Upper lobe of left lung (tissue), 6 donors: ENCODE measurements around the gene CUEDC2. TPM values are rescaled to one million over a fixed set of nuclear protein-coding genes. Genes with fewer than 3 reads are reported as not detected.

Experiments used
- ATAC-seq, 2 donors: fragments of 200-7000 bp; cut with Tn5 transposase; one replicate each; pipeline ENCODE4 v1.9.1; 2022; ENCODE audit warnings: mild to moderate bottlenecking in 2 of 2, moderate library complexity in 2 of 2; ENCODE audit not compliant: low FRiP score in 2 of 2
- DNase-seq, 2 donors: peaks; one replicate each; pipeline ENCODE4 v3.0.0-alpha.2; 2019 to 2020
- H3K27ac ChIP-seq, 4 donors: fragments of 200-600 bp; sonication (generic); one replicate each; pipeline ENCODE4 v1.5.1; 2016 to 2019
- H3K27me3 ChIP-seq, 4 donors: fragments of 200-600 bp; sonication (generic); one replicate each; pipeline ENCODE4 v1.5.1; 2017 to 2019
- H3K36me3 ChIP-seq, 4 donors: fragments of 200-600 bp; sonication (generic); one replicate each; pipeline ENCODE4 v1.5.1; 2016 to 2019
- H3K4me1 ChIP-seq, 4 donors: fragments of 200-600 bp; sonication (generic); one replicate each; pipeline ENCODE4 v1.5.1; 2018 to 2019
- H3K4me3 ChIP-seq, 4 donors: fragments of 200-600 bp; sonication (generic); one replicate each; pipeline ENCODE4 v1.5.1; 2017 to 2019; ENCODE audit warnings: mild to moderate bottlenecking in 2 of 4, moderate library complexity in 1 of 4
- H3K9me3 ChIP-seq, 4 donors: fragments of 200-600 bp; sonication (generic); one replicate each; pipeline ENCODE4 v1.5.1; 2018 to 2019
- EP300 ChIP-seq, 4 donors: sonication (generic); formaldehyde crosslinking; IDR thresholded peaks; one replicate each; pipeline ENCODE4 v1.5.1; 2017; ENCODE audit warnings: antibody characterized with exemption in 4 of 4, control low read depth in 2 of 4
- POLR2A ChIP-seq, 4 donors: fragments of 450-650 bp; IDR thresholded peaks; one replicate each; pipeline ENCODE4 v1.5.1; 2016 to 2017; ENCODE audit warnings: antibody characterized with exemption in 4 of 4, mild to moderate bottlenecking in 2 of 4
- POLR2AphosphoS5 ChIP-seq, 2 donors: sonication (generic); formaldehyde crosslinking; IDR thresholded peaks; one replicate each; pipeline ENCODE4 v1.5.1; 2017; ENCODE audit warnings: antibody characterized with exemption in 2 of 2
- WGBS, 2 donors: methylation state at CpG; one replicate each; pipeline ENCODE4 v1.1.5; 2017 to 2018; 5-methylcytosine and 5-hydroxymethylcytosine counted together
- total RNA-seq, 6 donors: library from RNA; depleted of rRNA in 4 of 6; stranded (reverse); fragments of >200 nt in 4 of 6; gene quantifications; one replicate each; pipeline versions ENCODE4 v1.1.0 to v1.2.1, GENCODE V29; 2016 to 2021
- TF ChIP-seq, protein P1 (sequence below), 6 experiments: fragments of 450-650 bp in 4 of 6; fragments of 200-600 bp in 2 of 6; sonication (generic) in 2 of 6; IDR thresholded peaks; one replicate each; pipeline ENCODE4 v1.5.1; 2016 to 2019; ENCODE audit warnings: antibody characterized with exemption in 6 of 6
- donor health status: DM: no; HTN: no; CAD: no; lungs with moderate emphysema.
- donor health status: DM: no; HTN: yes; CAD: no; lungs with severe emphysema.

CUEDC2 gene
- total RNA-seq, 6 donors from 2014 or later, result 33.1 to 67.1 (median 46.5) TPM

DNA sequence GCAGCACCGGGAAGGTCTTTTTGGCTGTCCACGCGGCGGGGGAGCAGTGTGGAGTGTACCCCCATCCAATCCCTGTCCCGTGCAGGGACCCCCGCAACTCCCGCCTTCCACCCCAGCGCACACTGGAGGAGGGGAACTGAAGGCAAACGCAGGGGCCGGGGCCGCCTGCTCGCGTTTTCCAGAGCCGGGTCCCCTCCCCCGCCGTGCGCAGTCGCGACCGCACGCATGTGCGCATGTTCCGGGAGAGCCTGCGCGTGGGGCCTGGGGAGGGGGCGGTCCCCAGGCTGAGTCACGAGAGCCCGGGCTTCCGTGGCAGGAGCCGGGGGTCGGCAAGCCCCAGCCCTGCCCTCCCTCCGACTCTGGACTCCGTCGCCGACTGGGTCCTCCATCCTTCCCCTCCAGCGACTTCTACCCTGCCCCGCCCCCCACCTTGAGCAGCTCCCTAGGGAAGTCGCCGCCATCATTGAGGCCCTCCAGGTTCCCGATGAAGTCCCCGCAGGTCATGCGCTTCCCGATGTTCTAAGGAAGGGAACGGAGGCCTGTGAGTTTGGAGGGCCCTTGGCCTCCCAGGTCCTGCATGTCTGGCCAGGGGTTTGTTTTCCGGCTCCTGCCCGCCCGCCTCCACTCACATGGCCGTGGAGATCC lies 21.8 kb downstream of the CUEDC2 start:
- Histone ChIP-seq H3K4me1 (peaks cover 15 to 25% (median 19%) of the 10 kb centered on the region in 4 donors), H3K36me3 (no peaks in the 10 kb centered on the region), H3K27me3 (peaks cover 0 to 47% (median 25%) of the 10 kb centered on the region in 4 donors), H3K9me3 (no peaks in the 10 kb centered on the region), H3K4me3 (peak overlapping the region in 3 of 4 donors; percentile 3 to 31 (median 20)), H3K27ac (no peak overlapping the region)
- ATAC-seq (no peak), DNase-seq (peak in 1 of 2 donors; percentile 83)
- TF ChIP-seq POLR2AphosphoS5 (IDR thresholded peaks at IDR 0.05), result no peak
- no peak for TF ChIP-seq EP300 (IDR thresholded peaks at IDR 0.05)
- TF ChIP-seq, protein P1, sequence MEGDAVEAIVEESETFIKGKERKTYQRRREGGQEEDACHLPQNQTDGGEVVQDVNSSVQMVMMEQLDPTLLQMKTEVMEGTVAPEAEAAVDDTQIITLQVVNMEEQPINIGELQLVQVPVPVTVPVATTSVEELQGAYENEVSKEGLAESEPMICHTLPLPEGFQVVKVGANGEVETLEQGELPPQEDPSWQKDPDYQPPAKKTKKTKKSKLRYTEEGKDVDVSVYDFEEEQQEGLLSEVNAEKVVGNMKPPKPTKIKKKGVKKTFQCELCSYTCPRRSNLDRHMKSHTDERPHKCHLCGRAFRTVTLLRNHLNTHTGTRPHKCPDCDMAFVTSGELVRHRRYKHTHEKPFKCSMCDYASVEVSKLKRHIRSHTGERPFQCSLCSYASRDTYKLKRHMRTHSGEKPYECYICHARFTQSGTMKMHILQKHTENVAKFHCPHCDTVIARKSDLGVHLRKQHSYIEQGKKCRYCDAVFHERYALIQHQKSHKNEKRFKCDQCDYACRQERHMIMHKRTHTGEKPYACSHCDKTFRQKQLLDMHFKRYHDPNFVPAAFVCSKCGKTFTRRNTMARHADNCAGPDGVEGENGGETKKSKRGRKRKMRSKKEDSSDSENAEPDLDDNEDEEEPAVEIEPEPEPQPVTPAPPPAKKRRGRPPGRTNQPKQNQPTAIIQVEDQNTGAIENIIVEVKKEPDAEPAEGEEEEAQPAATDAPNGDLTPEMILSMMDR (IDR thresholded peaks at IDR 0.05), result no peak
- no peak for TF ChIP-seq POLR2A (IDR thresholded peaks at IDR 0.05)
- WGBS, 2 donors, result 3 to 8% methylated on average over 10 to 42 of the region's 48 CpGs

DNA sequence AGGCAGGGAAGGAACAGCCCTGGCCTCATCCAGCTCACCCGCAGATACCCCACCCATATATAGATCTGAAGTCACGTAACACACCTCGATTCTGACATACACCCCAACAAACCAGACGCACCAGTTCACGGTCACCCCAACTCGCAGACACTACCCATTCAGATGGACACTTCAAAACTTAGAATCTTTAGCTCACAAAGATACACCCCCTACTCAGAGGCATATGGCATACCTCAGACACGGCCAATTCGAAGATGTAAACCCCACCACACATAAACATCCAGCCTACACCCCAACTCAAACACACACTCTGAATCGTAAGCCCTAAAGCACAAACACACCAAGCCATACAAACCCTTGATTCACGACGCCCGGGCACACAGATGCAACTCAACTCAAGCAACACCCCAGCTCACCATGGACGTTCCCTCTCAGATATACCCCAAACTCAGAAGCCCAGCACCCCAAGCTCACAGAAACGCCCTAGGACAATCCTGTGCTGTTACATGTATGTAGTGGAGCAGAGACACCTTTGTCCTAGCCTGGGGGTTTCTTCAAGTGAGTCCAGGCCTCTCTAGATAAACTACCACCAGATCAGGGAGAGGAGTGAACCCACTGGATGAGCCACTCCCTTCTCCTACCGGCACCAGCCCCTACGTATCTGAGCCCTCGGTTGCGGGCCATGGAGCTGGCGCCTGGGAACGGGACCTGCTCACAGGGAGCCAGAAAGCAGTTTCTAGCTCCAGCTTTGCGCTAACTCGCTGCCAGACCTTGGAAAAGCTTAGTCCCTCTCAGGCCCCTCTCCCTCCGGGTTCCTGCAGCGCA lies 22.6 kb downstream of the CUEDC2 start:
- Histone ChIP-seq H3K27ac (no peak overlapping the region), H3K27me3 (peaks cover 0 to 47% (median 25%) of the 10 kb centered on the region in 4 donors), H3K4me3 (peak overlapping the region in 3 of 4 donors; percentile 3 to 55 (median 49)), H3K36me3 (no peaks in the 10 kb centered on the region), H3K4me1 (peaks cover 15 to 25% (median 19%) of the 10 kb centered on the region in 4 donors), H3K9me3 (no peaks in the 10 kb centered on the region)
- ATAC-seq, result no peak
- DNase-seq, result no peak
- WGBS, 2 donors, result 35 to 40% methylated on average over 14 to 24 of the region's 24 CpGs
- TF ChIP-seq, protein P1 (IDR thresholded peaks at IDR 0.05), result no peak
- TF ChIP-seq EP300 (IDR thresholded peaks at IDR 0.05) (no peak), POLR2AphosphoS5 (IDR thresholded peaks at IDR 0.05) (no peak), POLR2A (IDR thresholded peaks at IDR 0.05) (no peak)

DNA sequence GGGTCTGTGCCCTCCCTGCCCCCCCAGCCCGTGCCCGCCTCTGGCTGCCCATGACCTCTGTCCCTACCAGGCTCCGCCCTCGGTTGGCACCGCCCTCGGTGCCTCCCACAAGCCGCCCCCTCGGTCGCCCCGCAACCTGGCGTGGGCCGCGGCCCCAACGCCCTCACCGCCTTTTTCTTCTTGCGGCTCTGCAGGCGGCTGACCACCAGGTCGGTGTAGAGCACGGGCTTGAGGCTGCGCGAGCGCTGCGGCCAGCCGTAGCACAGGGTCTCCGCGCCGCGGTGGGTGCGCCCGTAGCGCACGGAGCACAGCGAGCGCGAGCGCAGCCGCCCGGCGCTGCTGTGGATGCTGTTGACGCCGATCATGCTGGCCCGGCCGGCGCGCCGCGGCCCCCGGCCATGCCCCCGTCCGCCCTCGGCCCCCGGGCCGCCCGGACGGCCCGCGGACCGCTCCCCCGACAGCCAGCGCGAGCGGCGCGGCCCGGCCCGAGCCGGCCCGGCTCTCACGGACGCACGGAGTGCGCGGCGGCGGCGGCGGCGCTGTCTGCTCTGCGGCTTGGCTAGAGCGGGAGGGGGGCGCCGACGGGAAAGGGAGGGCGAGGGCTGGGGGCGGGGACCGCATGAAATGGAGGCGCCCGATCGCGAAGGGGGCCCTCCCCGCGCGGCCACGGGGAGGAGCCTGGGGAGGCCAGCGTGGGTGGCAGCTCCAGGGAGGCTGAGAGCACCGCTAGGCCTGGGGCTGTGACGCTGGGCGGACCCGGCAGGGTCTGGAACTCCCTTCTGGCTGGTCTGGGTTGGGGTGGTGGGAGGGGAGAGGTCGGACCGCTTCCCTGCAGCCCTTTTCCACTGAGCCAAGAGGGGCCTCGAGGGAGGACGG lies 23.4 kb downstream of the CUEDC2 start:
- TF ChIP-seq POLR2AphosphoS5 (IDR thresholded peaks at IDR 0.05) (no peak), EP300 (IDR thresholded peaks at IDR 0.05) (no peak), POLR2A (IDR thresholded peaks at IDR 0.05) (no peak)
- TF ChIP-seq, protein P1 (IDR thresholded peaks at IDR 0.05), result no peak
- Histone ChIP-seq H3K4me3 (peak overlapping the region in 3 of 4 donors; percentile 40 to 55 (median 49)), H3K4me1 (peaks cover 15 to 25% (median 19%) of the 10 kb centered on the region in 4 donors), H3K27me3 (peaks cover 0 to 43% (median 24%) of the 10 kb centered on the region in 4 donors), H3K36me3 (no peaks in the 10 kb centered on the region), H3K27ac (no peak overlapping the region), H3K9me3 (no peaks in the 10 kb centered on the region)
- DNase-seq (peak in 1 of 2 donors; percentile 89), ATAC-seq (peak in 1 of 2 donors; percentile 30)
- 2% methylated on average over 28 of the region's 103 CpGs; no CpG with 5 or more reads in 1 of the 2 donors for WGBS, 2 donors

DNA sequence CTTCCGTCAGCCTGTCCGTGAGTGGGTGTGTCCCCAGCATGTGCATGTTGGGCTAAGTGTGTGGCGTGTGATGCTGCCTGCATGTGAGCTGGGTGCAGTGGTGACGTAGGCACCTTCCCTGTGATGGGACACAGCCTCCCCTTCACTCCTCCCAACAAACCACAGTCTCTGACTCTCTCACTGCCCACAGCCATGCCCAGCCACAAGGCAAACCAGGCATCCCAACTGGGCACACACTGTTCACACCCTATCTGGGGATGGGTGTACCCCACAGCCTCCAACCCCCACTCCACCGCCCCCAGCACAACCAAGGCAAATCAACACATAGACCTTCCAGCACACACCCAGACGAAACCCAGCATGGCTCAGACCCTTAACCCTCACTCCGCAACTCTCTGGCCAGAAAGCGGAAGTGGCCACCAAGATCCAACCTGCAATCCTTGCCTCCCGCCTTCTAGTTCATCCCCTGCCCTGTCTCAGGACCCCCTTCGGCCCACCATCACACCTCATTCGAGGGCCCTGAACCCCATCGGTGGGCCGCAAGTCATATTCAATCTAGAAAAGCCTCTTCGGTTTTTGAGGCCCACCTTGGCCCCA lies 24.1 kb downstream of the CUEDC2 start:
- ATAC-seq (no peak), DNase-seq (no peak)
- no peaks in the 10 kb centered on the region for H3K9me3 ChIP-seq
- peaks cover 0 to 43% (median 24%) of the 10 kb centered on the region in 4 donors for H3K27me3 ChIP-seq
- TF ChIP-seq POLR2AphosphoS5 (IDR thresholded peaks at IDR 0.05) (no peak), POLR2A (IDR thresholded peaks at IDR 0.05) (no peak), EP300 (IDR thresholded peaks at IDR 0.05) (no peak)
- TF ChIP-seq, protein P1 (IDR thresholded peaks at IDR 0.05), result no peak
- peak overlapping the region in 3 of 4 donors; percentile 40 to 55 (median 49) for H3K4me3 ChIP-seq
- 50 to 55% methylated on average over 13 to 14 of the region's 14 CpGs for WGBS, 2 donors
- H3K27ac ChIP-seq, result no peak overlapping the region
- H3K36me3 ChIP-seq, result peaks cover 0 to 5% (median under 1%) of the 10 kb centered on the region in 4 donors
- peaks cover 15 to 25% (median 19%) of the 10 kb centered on the region in 4 donors for H3K4me1 ChIP-seq
